GM19239 (cell line): Measurements from ENCODE around the gene SYT5.
A peak's percentile ranks its signal among the peaks of the same experiment; 100 is the strongest.
"Not testable (repeated sequence)": the region's sequence is repeated elsewhere in the genome, so short reads cannot be mapped to it uniquely, and the experiment has no call there.

Experiments
- DNase-seq: peaks from one replicate; pipeline ENCODE4 v3.0.0; 2011; ENCODE audit warnings: low spot score; ENCODE audit not compliant: insufficient read length
- FAIRE-seq: peaks from 2 replicates; lab custom pipeline; 2011; peaks lifted over from hg19 to GRCh38; lab: Jason Lieb, UNC

SYT5 gene

GRCh38 chr19:55172741-55173140, 7.3 kb downstream of the SYT5 start:
- FAIRE-seq (no peak), DNase-seq (no peak)

GRCh38 chr19:55172318-55172717, 7.8 kb downstream of the SYT5 start:
- not testable (repeated sequence) for FAIRE-seq

GRCh38 chr19:55171440-55171839, 8.6 kb downstream of the SYT5 start:
- no peak for FAIRE-seq
- DNase-seq: no peak

More at GRCh38 chr19:55172318-55172717, 7.8 kb downstream of the SYT5 start:
- DNase-seq: not testable (repeated sequence)

GRCh38 chr19:55169136-55169535, 11.0 kb downstream of the SYT5 start:
- DNase-seq (no peak), FAIRE-seq (no peak)

- FAIRE-seq (peak; percentile 93), DNase-seq (peak; percentile 97)
These were observed 13.4 kb downstream of the SYT5 start, which contains the start of gene DNAAF3 for GRCh38 chr19:55166530-55167268. DNAAF3 (minus strand) TSS chr19:55166613; CDS start chr19:55166413, 200 bp downstream.

- DNase-seq (peak; percentile 58), FAIRE-seq (no peak)
These were observed 14.0 kb downstream of the SYT5 start for GRCh38 chr19:55165952-55166529.

GRCh38 chr19:55161571-55162322, 18.3 kb downstream of the SYT5 start:
- DNase-seq: no peak
- FAIRE-seq: no peak

- DNase-seq: no peak
- FAIRE-seq: no peak
These were observed 19.1 kb downstream of the SYT5 start for GRCh38 chr19:55160986-55161365.

- peak; percentile 89 for FAIRE-seq
- peak; percentile 98 for DNase-seq
These were observed 19.7 kb downstream of the SYT5 start for GRCh38 chr19:55160128-55160985.

- FAIRE-seq (no peak), DNase-seq (no peak)
These were observed 21.0 kb downstream of the SYT5 start for GRCh38 chr19:55158848-55159749.

- FAIRE-seq: no peak
- no peak for DNase-seq
These were observed 21.7 kb downstream of the SYT5 start for GRCh38 chr19:55158423-55158822.

- FAIRE-seq: no peak
- no peak for DNase-seq
These were observed 22.8 kb downstream of the SYT5 start, which contains the start of gene TNNI3 for GRCh38 chr19:55157064-55157908. TNNI3 (minus strand) TSS chr19:55157732; CDS start chr19:55157589, 143 bp downstream.

- no peak for DNase-seq
- FAIRE-seq: no peak
These were observed 23.7 kb downstream of the SYT5 start for GRCh38 chr19:55156202-55157063.

GRCh38 chr19:55155784-55156183, 24.3 kb downstream of the SYT5 start:
- not testable (repeated sequence) for FAIRE-seq, DNase-seq

- DNase-seq (no peak), FAIRE-seq (no peak)
These were observed 26.3 kb downstream of the SYT5 start for GRCh38 chr19:55153652-55154264.

- DNase-seq (no peak), FAIRE-seq (no peak)
These were observed 28.1 kb downstream of the SYT5 start for GRCh38 chr19:55152017-55152416.
